AG10803 (cell line): ENCODE results near the gene JARID2.

Experiments
- DNase-seq: peaks from one replicate; pipeline ENCODE4 v3.0.0; 2010; ENCODE audit warnings: low read depth
- H3K4me3 ChIP-seq: 2 replicates; pipeline ENCODE4 v1.5.1; 2011; ENCODE audit warnings: mild to moderate bottlenecking, low read length, control low read depth
- CTCF ChIP-seq: conservative IDR thresholded peaks from 2 replicates; pipeline ENCODE4 v1.5.1; 2011; ENCODE audit warnings: mild to moderate bottlenecking, low read length, control low read depth, inconsistent platforms

JARID2 gene

GRCh38 chr6:15267221-15267620, 21.4 kb downstream of the JARID2 start:
- no peak for TF ChIP-seq CTCF
- DNase-seq, result no peak
- no peak overlapping the region for H3K4me3 ChIP-seq

- no peak for DNase-seq
- TF ChIP-seq CTCF, result no peak
- peak overlapping the region; percentile 13; the same call in 1 of the 2 replicates for H3K4me3 ChIP-seq
Observed at GRCh38 chr6:15268137-15268908, 22.5 kb downstream of the JARID2 start.

- peak overlapping the region; percentile 13; the same call in 1 of the 2 replicates for H3K4me3 ChIP-seq
- TF ChIP-seq CTCF, result no peak
- DNase-seq, result no peak
Observed at GRCh38 chr6:15269011-15269410, 23.1 kb downstream of the JARID2 start.

GRCh38 chr6:15269619-15270018, 23.8 kb downstream of the JARID2 start:
- no peak for TF ChIP-seq CTCF
- DNase-seq, result no peak
- no peak overlapping the region for H3K4me3 ChIP-seq

- H3K4me3 ChIP-seq, result no peak overlapping the region
- no peak for TF ChIP-seq CTCF
- no peak for DNase-seq
Observed at GRCh38 chr6:15270402-15270801, 24.5 kb downstream of the JARID2 start.

GRCh38 chr6:15272562-15272961, 26.7 kb downstream of the JARID2 start:
- no peak for TF ChIP-seq CTCF
- no peak overlapping the region for H3K4me3 ChIP-seq
- DNase-seq, result no peak

- H3K4me3 ChIP-seq, result no peak overlapping the region
- DNase-seq, result no peak
- peak; percentile 49 for TF ChIP-seq CTCF
Observed at GRCh38 chr6:15274692-15275387, 29.0 kb downstream of the JARID2 start.
